ENCODE measurements around the gene RGS17.
A peak's percentile ranks its signal among the peaks of the same experiment; 100 is the strongest.
"Not testable (repeated sequence)": the region's sequence is repeated elsewhere in the genome, so short reads cannot be mapped to it uniquely, and the experiment has no call there.

The RGS17 gene

GRCh38 chr6:153130515-153131036 lies 506 bp downstream of the RGS17 start:
- DNase-seq (ENCODE audit: extremely low spot score): no peak
- ChIA-PET POLR2A (interaction anchor here (0.6 to 1.0 kb wide), 3 partner anchors 24 to 148 kb away, joined by 3 to 5 read pairs (median 3); partner anchors contain the start of gene FBXO5), CTCF (no interaction called here)
- TF ChIP-seq FOXM1 (IDR thresholded peaks at IDR 0.05; ENCODE audit: borderline replicate concordance) (no peak), NFRKB (IDR thresholded peaks at IDR 0.05) (no peak), TARDBP (IDR thresholded peaks at IDR 0.05) (no peak), HDGF (IDR thresholded peaks at IDR 0.05; ENCODE audit: borderline replicate concordance) (no peak), ZNF384 (IDR thresholded peaks at IDR 0.05) (no peak), SP1 (IDR thresholded peaks at IDR 0.05) (no peak), BHLHE40 (IDR thresholded peaks at IDR 0.05; ENCODE audit: borderline replicate concordance) (no peak), FOXK2 (IDR thresholded peaks at IDR 0.05) (no peak), ELF4 (IDR thresholded peaks at IDR 0.05) (no peak), LEF1 (IDR thresholded peaks at IDR 0.05; ENCODE audit: borderline replicate concordance) (no peak), FOXA1 (IDR thresholded peaks at IDR 0.05) (no peak)

GRCh38 chr6:153129873-153130514 lies 1.1 kb downstream of the RGS17 start:
- TF ChIP-seq BHLHE40 (IDR thresholded peaks at IDR 0.05; ENCODE audit: borderline replicate concordance) (no peak), L3MBTL2 (conservative IDR thresholded peaks at IDR 0.05) (peak; percentile 23; the same call in 1 of the 2 replicates)
- peak; percentile 47 for DNase-seq (ENCODE audit: extremely low spot score)
- ChIA-PET POLR2A (interaction anchor here (0.6 kb wide), 1 partner anchor 73 kb away, joined by 3 read pairs; no protein-coding TSS in a partner anchor), CTCF (no interaction called here)

DNA sequence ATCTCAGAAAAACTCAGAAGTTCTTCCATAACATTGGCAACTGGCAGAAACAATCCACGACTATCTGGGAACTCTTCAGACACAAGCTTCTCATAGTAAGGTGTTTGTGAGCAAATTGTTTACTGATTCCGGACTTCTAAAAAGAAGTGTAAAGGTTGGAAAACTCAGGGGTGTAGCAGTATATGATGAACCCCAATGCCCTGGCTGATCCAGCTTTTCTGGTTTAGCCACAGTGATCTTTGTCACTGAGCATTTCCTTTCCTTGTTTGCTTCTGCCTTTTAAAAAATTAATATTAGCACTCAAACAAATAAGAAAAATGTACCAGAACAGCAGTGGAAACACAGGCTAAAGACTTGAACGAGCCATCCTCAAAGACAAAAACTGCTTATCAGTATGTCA lies 4.9 kb downstream of the RGS17 start:
- ChIA-PET POLR2A (no interaction called here), CTCF (no interaction called here)
- DNase-seq (ENCODE audit: extremely low spot score): no peak
- no peak for TF ChIP-seq L3MBTL2 (conservative IDR thresholded peaks at IDR 0.05)
- no peak for TF ChIP-seq NFRKB (IDR thresholded peaks at IDR 0.05)
- TF ChIP-seq PKNOX1 (IDR thresholded peaks at IDR 0.05): no peak
- TF ChIP-seq CTBP1 (IDR thresholded peaks at IDR 0.05; ENCODE audit: borderline replicate concordance): no peak
- no peak for TF ChIP-seq FOXA1 (IDR thresholded peaks at IDR 0.05)
- no peak for TF ChIP-seq SUZ12 (IDR thresholded peaks at IDR 0.05)
- no peak for TF ChIP-seq FOXK2 (IDR thresholded peaks at IDR 0.05)
- no peak for TF ChIP-seq HDGF (IDR thresholded peaks at IDR 0.05; ENCODE audit: borderline replicate concordance)
- no peak for TF ChIP-seq ELF4 (IDR thresholded peaks at IDR 0.05)
- TF ChIP-seq LEF1 (IDR thresholded peaks at IDR 0.05; ENCODE audit: borderline replicate concordance): no peak
- TF ChIP-seq SP1 (IDR thresholded peaks at IDR 0.05): no peak
- no peak for TF ChIP-seq TARDBP (IDR thresholded peaks at IDR 0.05)

DNA sequence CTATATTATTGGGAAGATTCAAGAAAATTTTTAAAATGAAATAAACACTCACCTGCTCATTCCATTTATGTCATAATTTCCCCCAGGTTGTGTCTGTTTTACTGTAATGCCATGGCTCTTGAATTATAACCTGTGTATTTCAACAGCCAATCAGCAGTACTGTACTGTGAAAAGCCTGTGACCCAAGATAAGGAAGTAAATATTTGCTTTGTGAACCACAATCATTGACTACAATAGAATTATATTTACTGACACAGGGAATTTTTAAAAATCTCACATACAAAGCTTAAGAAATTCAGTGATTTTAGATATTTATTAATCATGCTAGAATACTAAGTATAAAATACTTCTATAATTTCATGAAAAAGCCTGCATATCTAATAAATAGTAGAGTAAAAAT lies 6.0 kb downstream of the RGS17 start:
- ChIA-PET POLR2A (no interaction called here), CTCF (no interaction called here)
- TF ChIP-seq CTBP1 (IDR thresholded peaks at IDR 0.05; ENCODE audit: borderline replicate concordance): no peak
- DNase-seq (ENCODE audit: extremely low spot score): no peak

GRCh38 chr6:153123801-153124200 lies 7.3 kb downstream of the RGS17 start:
- no peak for DNase-seq (ENCODE audit: extremely low spot score)
- CTCF ChIA-PET: no interaction called here
- no peak for TF ChIP-seq TARDBP (IDR thresholded peaks at IDR 0.05)
- no peak for TF ChIP-seq LEF1 (IDR thresholded peaks at IDR 0.05; ENCODE audit: borderline replicate concordance)
- no peak for TF ChIP-seq HDGF (IDR thresholded peaks at IDR 0.05; ENCODE audit: borderline replicate concordance)
- no peak for TF ChIP-seq SP1 (IDR thresholded peaks at IDR 0.05)
- TF ChIP-seq CTBP1 (IDR thresholded peaks at IDR 0.05; ENCODE audit: borderline replicate concordance): no peak
- no peak for TF ChIP-seq FOXK2 (IDR thresholded peaks at IDR 0.05)
- TF ChIP-seq ELF4 (IDR thresholded peaks at IDR 0.05): no peak
- no peak for TF ChIP-seq SUZ12 (IDR thresholded peaks at IDR 0.05)
- no peak for TF ChIP-seq PKNOX1 (IDR thresholded peaks at IDR 0.05)
- no peak for TF ChIP-seq FOXA1 (IDR thresholded peaks at IDR 0.05)
- no peak for TF ChIP-seq L3MBTL2 (conservative IDR thresholded peaks at IDR 0.05)
- TF ChIP-seq NFRKB (IDR thresholded peaks at IDR 0.05): no peak
- TF ChIP-seq BHLHE40 (IDR thresholded peaks at IDR 0.05; ENCODE audit: borderline replicate concordance): no peak
- no peak for TF ChIP-seq ARNT (IDR thresholded peaks at IDR 0.05)
- no peak for TF ChIP-seq FOXM1 (IDR thresholded peaks at IDR 0.05; ENCODE audit: borderline replicate concordance)
- TF ChIP-seq ZNF384 (IDR thresholded peaks at IDR 0.05): no peak
- POLR2A ChIA-PET: no interaction called here

GRCh38 chr6:153121311-153121710 lies 9.8 kb downstream of the RGS17 start:
- TF ChIP-seq SP1 (IDR thresholded peaks at IDR 0.05): no peak
- TF ChIP-seq ARNT (IDR thresholded peaks at IDR 0.05): no peak
- TF ChIP-seq SUZ12 (IDR thresholded peaks at IDR 0.05): no peak
- no peak for TF ChIP-seq L3MBTL2 (conservative IDR thresholded peaks at IDR 0.05)
- no peak for DNase-seq (ENCODE audit: extremely low spot score)
- CTCF ChIA-PET: no interaction called here
- POLR2A ChIA-PET: no interaction called here

- DNase-seq (ENCODE audit: extremely low spot score): no peak
- POLR2A ChIA-PET: no interaction called here
- CTCF ChIA-PET: no interaction called here
- TF ChIP-seq SUZ12 (IDR thresholded peaks at IDR 0.05) (no peak), SP1 (IDR thresholded peaks at IDR 0.05) (no peak), FOXK2 (IDR thresholded peaks at IDR 0.05) (no peak), LEF1 (IDR thresholded peaks at IDR 0.05; ENCODE audit: borderline replicate concordance) (no peak), ZNF384 (IDR thresholded peaks at IDR 0.05) (no peak), TARDBP (IDR thresholded peaks at IDR 0.05) (no peak), HDGF (IDR thresholded peaks at IDR 0.05; ENCODE audit: borderline replicate concordance) (no peak), ELF4 (IDR thresholded peaks at IDR 0.05) (no peak), CTBP1 (IDR thresholded peaks at IDR 0.05; ENCODE audit: borderline replicate concordance) (no peak), PKNOX1 (IDR thresholded peaks at IDR 0.05) (no peak), BHLHE40 (IDR thresholded peaks at IDR 0.05; ENCODE audit: borderline replicate concordance) (no peak), NFRKB (IDR thresholded peaks at IDR 0.05) (no peak), FOXA1 (IDR thresholded peaks at IDR 0.05) (no peak), L3MBTL2 (conservative IDR thresholded peaks at IDR 0.05) (no peak), FOXM1 (IDR thresholded peaks at IDR 0.05; ENCODE audit: borderline replicate concordance) (no peak)
Measured at GRCh38 chr6:153117986-153118879, 12.8 kb downstream of the RGS17 start.

DNA sequence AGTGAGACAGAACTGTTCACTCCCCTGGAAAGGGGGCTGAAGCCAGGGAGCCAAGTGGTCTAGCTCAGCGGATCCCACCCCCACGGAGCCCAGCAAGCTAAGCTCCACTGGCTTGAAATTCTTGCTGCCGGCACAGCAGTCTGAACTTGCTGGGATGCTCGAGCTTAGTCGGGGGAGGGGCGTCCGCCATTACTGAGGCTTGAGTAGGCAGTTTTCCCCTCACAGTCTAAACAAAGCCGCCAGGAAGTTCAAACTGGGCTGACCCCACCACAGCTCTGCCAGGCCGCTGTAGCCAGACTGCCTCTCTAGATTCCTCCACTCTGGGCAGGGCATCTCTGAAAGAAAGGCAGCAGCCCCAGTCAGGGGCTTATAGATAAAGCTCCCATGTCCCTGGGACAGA lies 20.0 kb downstream of the RGS17 start:
- POLR2A ChIA-PET; DNase-seq (ENCODE audit: extremely low spot score); CTCF ChIA-PET: not testable (repeated sequence)

DNA sequence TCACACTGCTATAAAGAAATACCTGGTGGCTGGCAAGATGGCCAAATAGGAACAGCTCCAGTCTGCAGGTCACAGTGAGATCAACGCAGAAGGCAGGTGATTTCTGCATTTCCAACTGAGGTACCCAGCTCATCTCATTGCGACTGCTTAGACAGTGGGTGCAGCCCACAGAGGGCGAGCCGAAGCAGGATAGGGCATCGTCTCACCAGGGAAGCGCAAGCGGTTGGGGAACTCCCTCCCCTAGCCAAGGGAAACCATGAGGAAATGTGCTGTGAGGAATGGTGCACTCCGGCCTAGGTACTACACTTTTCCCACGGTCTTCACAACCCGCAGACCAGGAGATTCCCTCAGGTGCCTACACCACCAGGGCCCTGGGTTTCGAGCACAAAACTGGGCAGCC lies 20.5 kb downstream of the RGS17 start:
- POLR2A ChIA-PET; DNase-seq (ENCODE audit: extremely low spot score): not testable (repeated sequence)
- CTCF ChIA-PET: interaction anchor here (0.6 kb wide), 1 partner anchor 357 kb away, joined by 3 read pairs; no protein-coding TSS in a partner anchor

All from HEK293T (cell line).